Endothelial cell of umbilical vein (primary cell): ENCODE results near the gene NFX1. TPM values are rescaled to one million over a fixed set of nuclear protein-coding genes. Genes with fewer than 3 reads are reported as not detected.

Source experiments
- BruUV-seq: library from RNA; stranded (reverse); fragments of 400-500 nt; replicated peaks from 2 replicates; lab custom pipeline; 2021; lab: Mats Ljungman, UMichigan
- CTCF ChIA-PET: fragments of 300-600, 350-600 bp; sonication (Branson Sonifier 250); formaldehyde crosslinking; loops from one replicate; lab custom pipeline; 2021; ENCODE audit warnings: antibody characterized with exemption, inconsistent platforms; lab: Charles Lee
- POLR2A ChIA-PET: fragments of 300-600, 350-600 bp; sonication (Branson Sonifier 250); formaldehyde crosslinking; loops from one replicate; lab custom pipeline; 2021; ENCODE audit warnings: antibody characterized with exemption, inconsistent platforms; lab: Charles Lee
- DNase-seq: peaks from one replicate; pipeline ENCODE4 v3.0.0-alpha.2; 2011; ENCODE audit warnings: low read depth, low spot score
- FAIRE-seq: peaks from 2 replicates; lab custom pipeline; 2011; peaks lifted over from hg19 to GRCh38; lab: Jason Lieb, UNC
- H2AFZ ChIP-seq: 2 replicates; pipeline ENCODE4 v1.6.0; 2012; ENCODE audit warnings: low read depth, low read length, control low read depth, inconsistent platforms
- H3K27ac ChIP-seq: 2 replicates; pipeline ENCODE4 v1.5.1; 2011; ENCODE audit warnings: low read depth, mild to moderate bottlenecking, control low read depth, low read length, moderate library complexity; ENCODE audit not compliant: insufficient read depth
- H3K27me3 ChIP-seq, 2 experiments: 2 replicates each; pipeline versions ENCODE4 v1.6.0 to v1.6.1; 2011; ENCODE audit warnings: low read length in 2 of 2, mixed read lengths in 1 of 2; ENCODE audit not compliant: control insufficient read depth in 2 of 2, insufficient read depth in 2 of 2
- H3K36me3 ChIP-seq, 2 experiments: 2 replicates in 1 of 2; 3 replicates in 1 of 2; pipeline ENCODE4 v1.5.1; 2011; ENCODE audit warnings: low read length in 2 of 2, mild to moderate bottlenecking in 1 of 2, moderate library complexity in 1 of 2; ENCODE audit not compliant: control insufficient read depth in 2 of 2, insufficient read depth in 2 of 2; ENCODE audit errors: extremely low read depth in 1 of 2
- H3K4me1 ChIP-seq: 3 replicates; pipeline ENCODE4 v1.5.1; 2011; ENCODE audit warnings: mild to moderate bottlenecking, low read length; ENCODE audit not compliant: control insufficient read depth, insufficient read depth; ENCODE audit errors: extremely low read depth
- H3K4me2 ChIP-seq: 2 replicates; pipeline ENCODE4 v1.6.1; 2011; ENCODE audit warnings: low read length, control low read depth, mixed read lengths; ENCODE audit not compliant: insufficient read depth
- H3K4me3 ChIP-seq, 3 experiments: fragments of 200-600 bp in 1 of 3; sonication (generic), shearing (Covaris generic) in 1 of 3; replicated peaks in 1 of 3; 2 replicates each; pipeline ENCODE4 v1.5.1; 2011 to 2016; ENCODE audit warnings: control low read depth in 3 of 3, low read length in 3 of 3, mild to moderate bottlenecking in 2 of 3, inconsistent platforms in 1 of 3, low read depth in 1 of 3, moderate library complexity in 1 of 3; ENCODE audit not compliant: insufficient read depth in 1 of 3
- H3K79me2 ChIP-seq: 2 replicates; pipeline ENCODE4 v1.6.0; 2012; ENCODE audit warnings: low read length, inconsistent platforms; ENCODE audit not compliant: control insufficient read depth, insufficient read depth
- H3K9ac ChIP-seq: replicated peaks from 2 replicates; pipeline ENCODE3; 2011; ENCODE audit warnings: low read length, control low read depth; ENCODE audit not compliant: insufficient read depth; ENCODE audit errors: extremely low read depth
- H3K9me1 ChIP-seq: replicated peaks from 3 replicates; pipeline ENCODE4 v1.6.0; 2011; ENCODE audit warnings: mild to moderate bottlenecking, low read length; ENCODE audit not compliant: control insufficient read depth, insufficient read depth; ENCODE audit errors: extremely low read depth
- H3K9me3 ChIP-seq: replicated peaks from 2 replicates; pipeline ENCODE4 v1.5.1; 2012; ENCODE audit warnings: low read length, inconsistent platforms; ENCODE audit not compliant: control insufficient read depth, insufficient read depth
- H4K20me1 ChIP-seq: replicated peaks from 2 replicates; pipeline ENCODE3; 2011; ENCODE audit warnings: mild to moderate bottlenecking, low read length; ENCODE audit not compliant: control insufficient read depth, insufficient read depth; ENCODE audit errors: extremely low read depth
- EZH2 ChIP-seq: IDR thresholded peaks from 2 replicates; pipeline ENCODE4 v1.6.1; 2012; ENCODE audit warnings: borderline replicate concordance, low read depth, mild to moderate bottlenecking, moderate library complexity, low read length, inconsistent platforms; ENCODE audit not compliant: severe bottlenecking
- FOS ChIP-seq: IDR thresholded peaks from 2 replicates; pipeline ENCODE4 v1.6.1; 2011; ENCODE audit warnings: mild to moderate bottlenecking, low read length, moderate library complexity, borderline replicate concordance; ENCODE audit not compliant: insufficient read depth
- GATA2 ChIP-seq: IDR thresholded peaks from 2 replicates; pipeline ENCODE4 v1.7.0; 2011; ENCODE audit warnings: low read depth, mild to moderate bottlenecking, moderate library complexity, mixed read lengths, low read length; ENCODE audit not compliant: insufficient read length, insufficient read depth
- JUN ChIP-seq: IDR thresholded peaks from 2 replicates; pipeline ENCODE4 v1.6.1; 2011; ENCODE audit warnings: borderline replicate concordance, low read depth; ENCODE audit not compliant: insufficient read length, insufficient read depth
- MAX ChIP-seq: IDR thresholded peaks from 2 replicates; pipeline ENCODE4 v1.6.1; 2011; ENCODE audit not compliant: insufficient read depth, insufficient read length
- POLR2A ChIP-seq: IDR thresholded peaks from 2 replicates; pipeline ENCODE4 v1.6.1; 2012; ENCODE audit warnings: low read depth, mild to moderate bottlenecking, control low read depth, low read length
- dilution Hi-C: fragments of 300-500 bp; cut with MboI; formaldehyde crosslinking; loops from one replicate; pipeline ENCODE4 v1.15.0; 2019; ENCODE audit warnings: low sequenced_read_pairs; ENCODE audit not compliant: extremely low pct_ligation_motif_present
- intact Hi-C: fragments of 100-400 bp; cut with micrococcal nuclease; formaldehyde crosslinking; loops from one replicate; pipeline ENCODE4 v1.10.0; 2022
- polyA plus RNA-seq, 4 experiments: library from polyadenylated mRNA; depleted of rRNA in 3 of 4; stranded (reverse) in 3 of 4; unstranded in 1 of 4; fragments of >200 nt; gene quantifications; 2 replicates each; pipeline versions ENCODE4 v1.2.1 to v1.2.3, GENCODE V29; 2011 to 2012; ENCODE audit warnings: missing spikeins in 1 of 4
- total RNA-seq: library from RNA; stranded (reverse); gene quantifications from 2 replicates; pipeline ENCODE4 v1.2.3, GENCODE V29; 2021
- TF ChIP-seq, protein P1 (sequence below), 2 donors: IDR thresholded peaks; 1 replicate in 1 of 2; 2 replicates in 1 of 2; pipeline ENCODE4 v1.5.1; 2011; ENCODE audit warnings: low read length in 2 of 2, mild to moderate bottlenecking in 2 of 2, moderate library complexity in 2 of 2, control low read depth in 1 of 2, inconsistent platforms in 1 of 2, low read depth in 1 of 2; ENCODE audit not compliant: insufficient read depth in 1 of 2; ENCODE audit errors: extremely low read depth in 1 of 2

The NFX1 gene
- total and polyA plus RNA-seq, 2 donors (not counting 3 experiments of a cell fraction or from before 2014, with no cell fraction given), result 19.3 to 21.7 TPM

DNA sequence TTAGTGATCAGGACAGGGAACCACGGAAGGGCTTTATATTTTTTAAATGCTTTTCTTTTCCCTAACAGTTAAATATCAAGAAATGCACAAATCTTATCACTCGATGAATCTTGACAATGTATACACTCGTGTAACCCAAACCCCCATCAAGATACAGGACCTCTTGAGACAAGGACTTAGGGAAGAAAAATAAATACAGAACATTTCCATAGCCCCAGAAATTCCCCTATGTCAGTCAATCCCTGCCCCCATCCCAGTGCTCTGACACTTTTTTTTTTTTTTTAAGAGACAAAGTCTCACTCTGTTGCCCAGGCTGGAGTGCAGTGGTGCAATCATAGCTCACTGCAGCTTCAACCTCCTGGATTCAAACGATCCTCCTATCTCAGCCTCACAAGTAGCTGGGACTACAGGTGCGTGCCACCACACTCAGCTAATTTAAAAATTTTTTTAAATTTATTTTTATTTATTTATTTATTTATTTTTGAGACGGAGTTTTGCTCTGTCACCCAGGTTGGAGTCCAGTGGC is 47.6 kb upstream of the NFX1 start:
- BruUV-seq, result no TSS peak
- Histone ChIP-seq H3K36me3 (no peaks in the 10 kb centered on the region), H3K9ac (no peak overlapping the region), H4K20me1 (no peaks in the 10 kb centered on the region), H3K4me2 (no peak overlapping the region), H3K9me3 (no peaks in the 10 kb centered on the region), H2AFZ (no peak overlapping the region), H3K9me1 (no peaks in the 10 kb centered on the region), H3K27me3 (peaks cover 0 to 4% of the 10 kb centered on the region in 2 experiments), H3K79me2 (no peaks in the 10 kb centered on the region), H3K4me1 (no peaks in the 10 kb centered on the region), H3K27ac (no peak overlapping the region), H3K4me3 (no peak overlapping the region)
- FAIRE-seq, result no peak
- TF ChIP-seq FOS (no peak), JUN (no peak), MAX (no peak), EZH2 (no peak), GATA2 (no peak)
- dilution Hi-C loops, result no loop called here
- DNase-seq, result no peak
- ChIA-PET POLR2A (no interaction called here), CTCF (interaction anchor here (0.9 to 1.4 kb wide), 3 partner anchors 10 to 210 kb away, joined by 3 to 6 read pairs (median 3); partner anchors contain the start of genes BAG1 and CHMP5)
- intact Hi-C loops, result no loop called here

DNA sequence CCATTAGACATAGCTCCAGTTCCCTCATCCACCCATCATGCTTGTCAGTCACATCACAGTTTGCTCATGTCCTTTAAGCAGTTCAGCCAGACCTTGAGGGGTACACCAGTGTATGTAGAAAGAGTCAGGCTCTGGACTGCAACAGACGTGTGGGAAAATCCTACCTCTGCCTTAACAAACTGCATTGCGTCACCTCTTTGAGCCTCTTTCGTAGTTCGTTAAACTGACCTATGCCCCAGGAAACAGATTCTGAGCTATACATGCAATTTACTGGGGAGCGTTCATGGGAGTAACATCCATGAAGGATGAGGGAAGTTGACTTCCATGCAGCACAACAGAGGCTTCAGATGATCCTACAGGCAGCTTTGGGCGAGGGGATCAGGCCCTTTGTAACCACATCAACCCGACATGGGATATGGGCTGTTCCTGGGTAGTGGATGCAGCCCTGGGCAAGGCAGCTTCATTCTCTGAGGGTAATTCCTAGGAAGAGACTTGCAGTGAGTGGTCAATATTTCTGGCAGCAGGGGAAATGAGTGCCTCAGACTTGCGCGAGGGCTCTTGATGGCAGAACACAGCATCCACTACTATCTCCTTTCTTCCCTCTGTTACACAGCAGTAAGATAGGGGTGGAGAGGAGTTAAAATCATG is 46.1 kb upstream of the NFX1 start:
- Histone ChIP-seq H3K79me2 (no peaks in the 10 kb centered on the region), H3K36me3 (no peaks in the 10 kb centered on the region), H2AFZ (no peak overlapping the region), H3K27me3 (peaks cover 0 to 4% of the 10 kb centered on the region in 2 experiments), H3K9me1 (no peaks in the 10 kb centered on the region), H3K9me3 (no peaks in the 10 kb centered on the region), H3K9ac (no peak overlapping the region), H3K4me2 (no peak overlapping the region), H3K27ac (no peak overlapping the region), H3K4me1 (no peaks in the 10 kb centered on the region), H3K4me3 (no peak overlapping the region), H4K20me1 (no peaks in the 10 kb centered on the region)
- no TSS peak for BruUV-seq
- dilution Hi-C loops (no loop called here), intact Hi-C loops (no loop called here)
- no peak for DNase-seq
- no peak for FAIRE-seq
- CTCF ChIA-PET, result no interaction called here
- POLR2A ChIA-PET, result no interaction called here
- TF ChIP-seq POLR2A (no peak), EZH2 (no peak)
- TF ChIP-seq, protein P1, sequence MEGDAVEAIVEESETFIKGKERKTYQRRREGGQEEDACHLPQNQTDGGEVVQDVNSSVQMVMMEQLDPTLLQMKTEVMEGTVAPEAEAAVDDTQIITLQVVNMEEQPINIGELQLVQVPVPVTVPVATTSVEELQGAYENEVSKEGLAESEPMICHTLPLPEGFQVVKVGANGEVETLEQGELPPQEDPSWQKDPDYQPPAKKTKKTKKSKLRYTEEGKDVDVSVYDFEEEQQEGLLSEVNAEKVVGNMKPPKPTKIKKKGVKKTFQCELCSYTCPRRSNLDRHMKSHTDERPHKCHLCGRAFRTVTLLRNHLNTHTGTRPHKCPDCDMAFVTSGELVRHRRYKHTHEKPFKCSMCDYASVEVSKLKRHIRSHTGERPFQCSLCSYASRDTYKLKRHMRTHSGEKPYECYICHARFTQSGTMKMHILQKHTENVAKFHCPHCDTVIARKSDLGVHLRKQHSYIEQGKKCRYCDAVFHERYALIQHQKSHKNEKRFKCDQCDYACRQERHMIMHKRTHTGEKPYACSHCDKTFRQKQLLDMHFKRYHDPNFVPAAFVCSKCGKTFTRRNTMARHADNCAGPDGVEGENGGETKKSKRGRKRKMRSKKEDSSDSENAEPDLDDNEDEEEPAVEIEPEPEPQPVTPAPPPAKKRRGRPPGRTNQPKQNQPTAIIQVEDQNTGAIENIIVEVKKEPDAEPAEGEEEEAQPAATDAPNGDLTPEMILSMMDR (IDR thresholded peaks at IDR 0.05; ENCODE audit: extremely low read depth in 1 of 2, insufficient read depth in 1 of 2, low read depth in 1 of 2, low read length in 2 of 2), result no peak
